Heart left ventricle (tissue), 13 donors: ENCODE measurements around the gene SLC6A4.

Experiments
- CTCF ChIP-seq, 12 donors: fragments of 200-600 bp; sonication (generic) in 4 of 12; IDR thresholded peaks; one replicate each; pipeline versions ENCODE4 v1.5.0 to v1.8.0; 2018 to 2022; ENCODE audit warnings: antibody characterized with exemption in 12 of 12, mild to moderate bottlenecking in 5 of 12
- POLR2A ChIP-seq, 2 donors: fragments of 450-650 bp; IDR thresholded peaks; one replicate each; pipeline ENCODE4 v1.6.1; 2017; ENCODE audit warnings: antibody characterized with exemption in 2 of 2, mild to moderate bottlenecking in 2 of 2, moderate library complexity in 2 of 2
- donor health status: ischemic (EF 13 %, LVEDD 7.1; RV severe dilation, severe dysfunction).
- donor health status: DM: no; HTN: yes; CAD: no.
- donor health status: DM: no; HTN: no; CAD: no.
- donor health status: ischemic (EF 25% LVEDD 6.9; RV normal size, moderate dysfunction).
- donor health status: ischemic (EF 25% LVEDD 5.7; RV mildly dilated, moderate dysfunction).
- donor health status: ischemic (EF 35%, LVEDD 5.7; RV mildly dilated, moderate dysfunction).
- donor health status: nonischemic (EF 11% LVEDD 7.7; RV severe dilation, severe dysfunction).
- donor health status: DM: yes; HTN: yes; CAD: no.
- donor health status: PGD.
- donor health status: ischemic (EF 29% LVEDD 5.4; RV normal size, mild dysfunction).
- donor health status: nonischemic (EF 23%, LVEDD 6.1; RV moderate dilation, normal function).

DNA sequence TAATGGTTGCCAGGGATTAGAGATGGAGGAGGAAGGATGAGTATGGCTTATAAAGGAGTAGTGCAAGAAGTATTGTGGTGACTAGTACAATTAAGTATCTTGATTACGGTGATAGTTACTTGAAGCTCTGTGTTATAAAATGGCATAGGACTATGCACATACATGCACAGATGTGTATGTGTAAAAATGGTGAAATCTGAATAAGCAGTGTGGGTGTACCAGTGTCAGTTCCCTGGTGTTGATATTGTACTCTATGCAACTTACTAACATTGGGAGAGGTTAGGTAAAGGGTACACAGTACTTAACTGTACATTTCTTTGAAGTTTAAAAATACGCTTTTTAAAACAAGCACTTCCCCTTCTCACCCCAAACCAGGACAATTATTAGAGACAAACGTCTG is 70.3 kb downstream of the SLC6A4 start:
- TF ChIP-seq POLR2A (IDR thresholded peaks at IDR 0.05) (no peak), CTCF (IDR thresholded peaks at IDR 0.05) (no peak)
